Kidney (tissue), 14 donors: ENCODE data around the gene EEF2KMT. TPM values are rescaled to one million over a fixed set of nuclear protein-coding genes. Genes with fewer than 3 reads are reported as not detected.

Experiments used
- DNase-seq, 5 donors: peaks; one replicate each; pipeline ENCODE4 v3.0.0-alpha.2; 2013 to 2020
- FAIRE-seq: peaks from 2 replicates; lab custom pipeline; 2012; peaks lifted over from hg19 to GRCh38; lab: Jason Lieb, UNC
- H3K27ac ChIP-seq, 2 donors: one replicate each; pipeline ENCODE4 v1.7.0; 2013; ENCODE audit warnings: low read depth in 2 of 2, low read length in 2 of 2, inconsistent platforms in 1 of 2
- H3K27me3 ChIP-seq: one replicate; pipeline ENCODE4 v1.7.1; 2013; ENCODE audit warnings: low read length, inconsistent platforms; ENCODE audit not compliant: control insufficient read depth, insufficient read depth
- H3K36me3 ChIP-seq, 3 donors: one replicate each; pipeline versions ENCODE4 v1.7.0 to v1.7.1; 2013; ENCODE audit warnings: low read length in 3 of 3, control low read depth in 1 of 3, inconsistent platforms in 1 of 3; ENCODE audit not compliant: insufficient read depth in 3 of 3, control insufficient read depth in 2 of 3
- H3K4me1 ChIP-seq, 3 donors: one replicate each; pipeline versions ENCODE4 v1.7.0 to v1.7.1; 2013; ENCODE audit warnings: low read length in 3 of 3, inconsistent platforms in 1 of 3, low read depth in 1 of 3; ENCODE audit not compliant: control insufficient read depth in 2 of 3, insufficient read depth in 2 of 3
- H3K4me3 ChIP-seq, 3 donors: one replicate each; pipeline versions ENCODE4 v1.7.0 to v1.8.1; 2013; ENCODE audit warnings: low read length in 3 of 3, control low read depth in 1 of 3, inconsistent platforms in 1 of 3
- H3K9ac ChIP-seq, 3 donors: one replicate each; pipeline versions ENCODE4 v1.7.0 to v1.7.1; 2013; ENCODE audit warnings: low read length in 3 of 3, control low read depth in 1 of 3, inconsistent platforms in 1 of 3
- H3K9me3 ChIP-seq, 3 donors: one replicate each; pipeline versions ENCODE4 v1.7.0 to v1.7.1; 2013; ENCODE audit warnings: low read length in 3 of 3, control low read depth in 1 of 3, inconsistent platforms in 1 of 3; ENCODE audit not compliant: control insufficient read depth in 2 of 3, insufficient read depth in 1 of 3
- intact Hi-C: fragments of 100-400 bp; cut with DNase I; formaldehyde crosslinking; loops from one replicate; pipeline ENCODE4 v1.11.1; 2022
- polyA plus RNA-seq: library from polyadenylated mRNA; stranded (reverse); fragments of 350-450 nt; fragmentation: Illumina TruSeq; extraction: RNeasy Lipid Tissue Mini Kit (QIAGEN cat#74804); gene quantifications from one replicate; pipeline ENCODE4 v1.2.3, GENCODE V29; 2014; ENCODE audit warnings: low read depth, low replicate concordance; ENCODE audit not compliant: insufficient read depth
- total RNA-seq: library from RNA; stranded (reverse); fragmentation: NEBNext Ultra II Directional; extraction: Animal tissue kit (Norgen Biotek cat#: 25700); gene quantifications from one replicate; pipeline ENCODE4 v1.2.1, GENCODE V29; 2021
- TF ChIP-seq, protein P1 (sequence below): IDR thresholded peaks from 3 replicates; pipeline ENCODE4 v1.5.1; 2012; ENCODE audit warnings: mild to moderate bottlenecking, moderate library complexity, borderline replicate concordance; ENCODE audit not compliant: insufficient read depth; ENCODE audit errors: extremely low read depth
- donor health status: control.
- donor health status: control.
- donor health status: control.
- donor health status: control.
- donor health status: control.
- donor health status: DM: yes; HTN: yes; CAD: no.
- donor health status: Normal renal cell carcinoma (clear cell type).

Gene EEF2KMT
- total and polyA plus RNA-seq, 2 donors from 2014 or later = 11.1 to 12.8 TPM

- Histone ChIP-seq H3K27ac (no peak overlapping the region), H3K4me1 (no peaks in the 10 kb centered on the region), H3K4me3 (no peak overlapping the region), H3K9me3 (no peaks in the 10 kb centered on the region), H3K27me3 (no peaks in the 10 kb centered on the region), H3K36me3 (no peaks in the 10 kb centered on the region), H3K9ac (no peak overlapping the region)
- TF ChIP-seq, protein P1, sequence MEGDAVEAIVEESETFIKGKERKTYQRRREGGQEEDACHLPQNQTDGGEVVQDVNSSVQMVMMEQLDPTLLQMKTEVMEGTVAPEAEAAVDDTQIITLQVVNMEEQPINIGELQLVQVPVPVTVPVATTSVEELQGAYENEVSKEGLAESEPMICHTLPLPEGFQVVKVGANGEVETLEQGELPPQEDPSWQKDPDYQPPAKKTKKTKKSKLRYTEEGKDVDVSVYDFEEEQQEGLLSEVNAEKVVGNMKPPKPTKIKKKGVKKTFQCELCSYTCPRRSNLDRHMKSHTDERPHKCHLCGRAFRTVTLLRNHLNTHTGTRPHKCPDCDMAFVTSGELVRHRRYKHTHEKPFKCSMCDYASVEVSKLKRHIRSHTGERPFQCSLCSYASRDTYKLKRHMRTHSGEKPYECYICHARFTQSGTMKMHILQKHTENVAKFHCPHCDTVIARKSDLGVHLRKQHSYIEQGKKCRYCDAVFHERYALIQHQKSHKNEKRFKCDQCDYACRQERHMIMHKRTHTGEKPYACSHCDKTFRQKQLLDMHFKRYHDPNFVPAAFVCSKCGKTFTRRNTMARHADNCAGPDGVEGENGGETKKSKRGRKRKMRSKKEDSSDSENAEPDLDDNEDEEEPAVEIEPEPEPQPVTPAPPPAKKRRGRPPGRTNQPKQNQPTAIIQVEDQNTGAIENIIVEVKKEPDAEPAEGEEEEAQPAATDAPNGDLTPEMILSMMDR = no peak
- no peak for FAIRE-seq
- intact Hi-C loops = no loop called here
- no peak for DNase-seq
These were observed 37.4 kb downstream of the EEF2KMT start for GRCh38 chr16:5060073-5060641.

GRCh38 chr16:5059386-5060072, 38.1 kb downstream of the EEF2KMT start:
- Histone ChIP-seq H3K27me3 (no peaks in the 10 kb centered on the region), H3K9ac (no peak overlapping the region), H3K27ac (no peak overlapping the region), H3K4me1 (no peaks in the 10 kb centered on the region), H3K9me3 (no peaks in the 10 kb centered on the region), H3K4me3 (no peak overlapping the region), H3K36me3 (no peaks in the 10 kb centered on the region)
- DNase-seq = no peak
- intact Hi-C loops = no loop called here
- TF ChIP-seq, protein P1 = no peak
- no peak for FAIRE-seq

- H3K4me3 ChIP-seq = no peak overlapping the region
- DNase-seq = no peak
- TF ChIP-seq, protein P1 = no peak
- H3K27me3 ChIP-seq = no peaks in the 10 kb centered on the region
- intact Hi-C loops = no loop called here
- H3K27ac ChIP-seq = no peak overlapping the region
- no peaks in the 10 kb centered on the region for H3K36me3 ChIP-seq
- no peak overlapping the region for H3K9ac ChIP-seq
- H3K9me3 ChIP-seq = no peaks in the 10 kb centered on the region
- H3K4me1 ChIP-seq = no peaks in the 10 kb centered on the region
- no peak for FAIRE-seq
These were observed 39.1 kb downstream of the EEF2KMT start for GRCh38 chr16:5058476-5058875.
